ENCODE results near the gene SCPEP1. TPM values are rescaled to one million over a fixed set of nuclear protein-coding genes. Genes with fewer than 3 reads are reported as not detected.

SCPEP1 gene
- total RNA-seq, 1 experiment from 2014 or later: 19.4 TPM

DNA sequence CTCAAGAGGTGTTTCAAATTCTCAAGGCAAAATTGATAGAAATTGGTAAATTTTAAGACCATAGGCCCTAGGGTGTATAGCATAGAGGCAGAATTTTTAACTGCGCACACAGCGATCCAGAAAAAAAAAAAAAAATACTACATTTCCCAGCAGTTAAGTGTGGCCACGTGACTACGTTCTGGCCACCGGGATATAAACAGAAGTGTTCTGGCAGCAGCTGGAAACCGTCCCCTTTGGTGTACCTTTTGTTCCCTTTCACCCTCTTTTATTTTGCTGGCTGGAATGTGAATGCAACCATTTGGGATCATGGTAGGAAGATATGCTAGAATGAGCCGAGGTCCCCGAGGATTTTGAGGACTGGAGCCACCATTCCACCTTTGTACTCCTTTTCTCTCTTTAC is 54.4 kb downstream of the SCPEP1 start:
- H3K79me2 ChIP-seq (ENCODE audit: low read depth): no peaks in the 10 kb centered on the region
- peaks cover 4% of the 10 kb centered on the region; the same call in 1 of the 2 replicates for H3K9me3 ChIP-seq (ENCODE audit: insufficient read depth, low read depth)
- POLR2A ChIA-PET (ENCODE audit: unreplicated experiment): no interaction called here
- no peaks in the 10 kb centered on the region for H3K9me2 ChIP-seq (ENCODE audit: insufficient read depth)
- H3K27me3 ChIP-seq (ENCODE audit: insufficient read depth, low read depth): no peaks in the 10 kb centered on the region
- CTCF ChIA-PET: no interaction called here
- no peak overlapping the region for H3K27ac ChIP-seq
- no peak overlapping the region for H3K4me3 ChIP-seq
- no peak for TF ChIP-seq EZH2 (IDR thresholded peaks at IDR 0.05; ENCODE audit: low read depth)
- TF ChIP-seq, protein P1, sequence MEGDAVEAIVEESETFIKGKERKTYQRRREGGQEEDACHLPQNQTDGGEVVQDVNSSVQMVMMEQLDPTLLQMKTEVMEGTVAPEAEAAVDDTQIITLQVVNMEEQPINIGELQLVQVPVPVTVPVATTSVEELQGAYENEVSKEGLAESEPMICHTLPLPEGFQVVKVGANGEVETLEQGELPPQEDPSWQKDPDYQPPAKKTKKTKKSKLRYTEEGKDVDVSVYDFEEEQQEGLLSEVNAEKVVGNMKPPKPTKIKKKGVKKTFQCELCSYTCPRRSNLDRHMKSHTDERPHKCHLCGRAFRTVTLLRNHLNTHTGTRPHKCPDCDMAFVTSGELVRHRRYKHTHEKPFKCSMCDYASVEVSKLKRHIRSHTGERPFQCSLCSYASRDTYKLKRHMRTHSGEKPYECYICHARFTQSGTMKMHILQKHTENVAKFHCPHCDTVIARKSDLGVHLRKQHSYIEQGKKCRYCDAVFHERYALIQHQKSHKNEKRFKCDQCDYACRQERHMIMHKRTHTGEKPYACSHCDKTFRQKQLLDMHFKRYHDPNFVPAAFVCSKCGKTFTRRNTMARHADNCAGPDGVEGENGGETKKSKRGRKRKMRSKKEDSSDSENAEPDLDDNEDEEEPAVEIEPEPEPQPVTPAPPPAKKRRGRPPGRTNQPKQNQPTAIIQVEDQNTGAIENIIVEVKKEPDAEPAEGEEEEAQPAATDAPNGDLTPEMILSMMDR (conservative IDR thresholded peaks at IDR 0.05): no peak
- intact Hi-C loops (cut with micrococcal nuclease; ENCODE audit: unreplicated experiment): no loop called here
- peak overlapping the region; percentile 74; the same call in 1 of the 2 replicates for H3K4me2 ChIP-seq
- DNase-seq: no peak
- H3K4me1 ChIP-seq (replicated peaks; ENCODE audit: insufficient read depth): peaks cover 55% of the 10 kb centered on the region
- peaks cover 21% of the 10 kb centered on the region for H3F3A ChIP-seq (ENCODE audit: insufficient read depth, low read depth)
- no peaks in the 10 kb centered on the region for H3K36me3 ChIP-seq (ENCODE audit: low read depth)
- no TSS peak for BruUV-seq (replicated peaks)
- H4K20me1 ChIP-seq (ENCODE audit: insufficient read depth): no peaks in the 10 kb centered on the region
- no peak overlapping the region for H2AFZ ChIP-seq

DNA sequence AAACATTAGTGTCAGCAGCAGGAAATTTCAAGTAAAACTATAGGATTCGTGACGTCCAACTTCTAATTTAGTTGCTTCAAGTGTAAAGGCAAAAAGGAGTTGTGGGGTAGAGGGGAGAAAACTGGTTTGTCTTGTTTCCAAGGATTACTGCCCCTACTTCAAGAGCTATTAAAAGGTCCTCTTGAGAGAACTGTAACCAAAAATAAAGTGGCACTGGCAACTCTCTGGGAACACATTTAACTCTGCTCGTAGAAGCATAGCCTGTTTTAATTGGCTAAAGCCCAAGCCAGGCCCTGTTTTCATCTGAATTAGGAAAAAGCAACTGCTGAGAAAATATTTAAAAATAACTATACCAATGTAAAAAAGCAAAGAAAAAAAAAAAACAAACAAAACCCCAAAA is 55.4 kb downstream of the SCPEP1 start:
- H3K9me3 ChIP-seq (ENCODE audit: insufficient read depth, low read depth): no peaks in the 10 kb centered on the region
- CTCF ChIA-PET: interaction anchor here (0.7 kb wide), 2 partner anchors 12 to 56 kb away, joined by 3 to 7 read pairs; no protein-coding TSS in a partner anchor
- POLR2A ChIA-PET (ENCODE audit: unreplicated experiment): interaction anchor here (0.6 kb wide), 1 partner anchor 726 kb away, joined by 4 read pairs; no protein-coding TSS in a partner anchor

DNA sequence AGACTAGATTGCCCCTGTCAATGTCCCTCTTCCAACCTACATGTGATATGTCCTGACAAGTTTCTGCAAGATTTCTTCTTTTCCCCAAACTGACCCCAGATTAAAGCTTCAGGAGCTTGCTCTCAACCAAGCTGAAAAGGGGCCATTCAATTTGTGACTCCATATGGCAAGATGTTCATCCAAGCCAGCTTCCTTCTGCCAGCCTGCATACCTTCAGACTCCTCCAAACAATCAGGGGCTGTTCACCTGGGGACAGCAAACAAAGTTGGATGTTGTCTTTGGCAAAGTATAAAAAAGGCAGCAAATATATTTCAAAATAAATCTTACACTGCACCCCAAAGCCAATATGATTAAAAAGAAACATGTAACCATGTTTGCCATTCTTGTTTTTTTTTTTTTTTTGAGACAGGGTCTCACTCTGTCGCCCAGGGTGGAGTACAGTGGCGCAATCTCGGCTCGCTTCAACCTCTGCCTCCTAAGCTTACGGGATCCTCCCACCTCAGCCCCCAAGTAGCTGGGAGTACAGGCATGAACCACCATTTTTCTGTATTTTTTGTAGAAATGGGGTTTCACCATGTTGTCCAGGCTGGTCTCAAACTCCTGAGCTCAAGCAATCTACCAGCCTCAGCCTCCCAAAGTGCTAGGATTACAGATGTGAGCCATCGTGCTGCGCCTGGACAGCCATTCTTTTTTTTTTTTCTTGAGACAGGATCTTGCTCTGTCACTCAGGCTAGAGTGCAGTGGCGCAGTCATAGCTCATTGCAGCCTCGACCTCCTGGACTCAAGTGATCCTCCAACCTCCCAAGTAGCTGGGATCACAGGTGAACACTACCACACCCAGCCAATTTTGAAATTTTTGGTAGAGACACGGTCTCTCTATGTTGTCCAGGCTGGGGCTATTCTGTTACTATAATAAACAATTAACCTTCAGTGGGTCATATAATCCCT is 57.1 kb downstream of the SCPEP1 start:
- ChIA-PET CTCF (no interaction called here), POLR2A (ENCODE audit: unreplicated experiment) (no interaction called here)
- intact Hi-C loops (cut with micrococcal nuclease; ENCODE audit: unreplicated experiment): no loop called here
- Histone ChIP-seq H2AFZ (no peak overlapping the region), H3K79me2 (ENCODE audit: low read depth) (no peaks in the 10 kb centered on the region), H3K4me2 (no peak overlapping the region), H3K4me3 (no peak overlapping the region), H3K27ac (no peak overlapping the region), H3F3A (ENCODE audit: insufficient read depth, low read depth) (peaks cover 21% of the 10 kb centered on the region), H3K27me3 (ENCODE audit: insufficient read depth, low read depth) (no peaks in the 10 kb centered on the region), H3K4me1 (replicated peaks; ENCODE audit: insufficient read depth) (peaks cover 56% of the 10 kb centered on the region), H4K20me1 (ENCODE audit: insufficient read depth) (no peaks in the 10 kb centered on the region), H3K36me3 (ENCODE audit: low read depth) (no peaks in the 10 kb centered on the region), H3K9me3 (ENCODE audit: insufficient read depth, low read depth) (no peaks in the 10 kb centered on the region), H3K9me2 (ENCODE audit: insufficient read depth) (no peaks in the 10 kb centered on the region)
- no peak for TF ChIP-seq EZH2 (IDR thresholded peaks at IDR 0.05; ENCODE audit: low read depth)
- TF ChIP-seq, protein P1 (conservative IDR thresholded peaks at IDR 0.05): no peak
- DNase-seq: no peak
- BruUV-seq (replicated peaks): no TSS peak

More for the DNA sequence above, 55.4 kb downstream of the SCPEP1 start:
- no peaks in the 10 kb centered on the region for H3K36me3 ChIP-seq (ENCODE audit: low read depth)
- peak overlapping the region; percentile 35; the same call in 1 of the 2 replicates for H3K4me3 ChIP-seq
- DNase-seq: peak in 1 of 2 experiments; percentile 82
- H3K4me1 ChIP-seq (replicated peaks; ENCODE audit: insufficient read depth): peaks cover 56% of the 10 kb centered on the region
- no peaks in the 10 kb centered on the region for H3K27me3 ChIP-seq (ENCODE audit: insufficient read depth, low read depth)
- peak overlapping the region; percentile 74 for H3K4me2 ChIP-seq
- H3F3A ChIP-seq (ENCODE audit: insufficient read depth, low read depth): peaks cover 21% of the 10 kb centered on the region
- H3K27ac ChIP-seq: peak overlapping the region; percentile 62
- H2AFZ ChIP-seq: no peak overlapping the region; the same call in 1 of the 2 replicates
- H4K20me1 ChIP-seq (ENCODE audit: insufficient read depth): no peaks in the 10 kb centered on the region
- H3K79me2 ChIP-seq (ENCODE audit: low read depth): no peaks in the 10 kb centered on the region
- intact Hi-C loops (cut with micrococcal nuclease; ENCODE audit: unreplicated experiment): no loop called here
- no peaks in the 10 kb centered on the region for H3K9me2 ChIP-seq (ENCODE audit: insufficient read depth)
- TF ChIP-seq EZH2 (IDR thresholded peaks at IDR 0.05; ENCODE audit: low read depth): no peak
- BruUV-seq (replicated peaks): no TSS peak

Measured in PC-9 (cell line).